NCI-H345 (cell line): ENCODE data around the gene BFSP1.

Source experiments
- DNase-seq: peaks from one replicate; lab custom pipeline; 2025; lab: John Stamatoyannopoulos, UW

BFSP1 gene

GRCh38 chr20:17520583-17520982 is 10.6 kb downstream of the BFSP1 start:
- DNase-seq: no peak

DNA sequence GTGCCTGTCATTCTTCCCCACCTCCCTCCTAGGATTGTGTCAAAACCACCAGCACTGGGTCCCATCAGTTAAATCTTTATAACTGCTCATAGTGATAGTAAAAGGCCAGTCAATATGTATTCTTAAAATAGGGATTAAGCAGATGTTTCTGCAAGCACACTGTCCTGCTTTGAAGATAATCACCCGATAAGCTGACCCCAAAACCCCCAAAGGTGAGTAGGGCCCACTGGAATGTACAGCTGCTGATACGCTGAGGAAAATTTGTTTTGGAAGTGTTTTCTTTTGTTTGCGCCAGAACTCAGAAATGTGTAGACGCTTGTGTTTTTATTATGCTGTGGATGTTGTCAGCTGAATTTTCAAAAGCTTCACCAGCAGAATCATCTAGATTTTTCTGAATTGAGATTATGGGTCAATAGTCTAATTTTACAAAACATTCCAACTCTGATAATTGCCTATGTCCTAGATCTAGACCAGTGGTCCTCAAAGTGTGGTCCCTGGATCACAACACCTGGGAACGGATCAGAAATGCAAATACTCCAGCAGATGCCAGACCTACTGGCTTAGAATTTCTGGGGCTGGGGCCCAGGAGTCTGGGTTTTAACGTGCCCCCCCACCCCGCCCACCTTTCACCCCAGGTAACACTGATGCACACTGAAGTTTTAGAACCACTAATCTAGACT is 11.4 kb downstream of the BFSP1 start:
- DNase-seq: no peak

- no peak for DNase-seq
Measured at GRCh38 chr20:17518339-17519052, 12.7 kb downstream of the BFSP1 start.

- no peak for DNase-seq
Measured at GRCh38 chr20:17515053-17515452, 16.1 kb downstream of the BFSP1 start.

DNA sequence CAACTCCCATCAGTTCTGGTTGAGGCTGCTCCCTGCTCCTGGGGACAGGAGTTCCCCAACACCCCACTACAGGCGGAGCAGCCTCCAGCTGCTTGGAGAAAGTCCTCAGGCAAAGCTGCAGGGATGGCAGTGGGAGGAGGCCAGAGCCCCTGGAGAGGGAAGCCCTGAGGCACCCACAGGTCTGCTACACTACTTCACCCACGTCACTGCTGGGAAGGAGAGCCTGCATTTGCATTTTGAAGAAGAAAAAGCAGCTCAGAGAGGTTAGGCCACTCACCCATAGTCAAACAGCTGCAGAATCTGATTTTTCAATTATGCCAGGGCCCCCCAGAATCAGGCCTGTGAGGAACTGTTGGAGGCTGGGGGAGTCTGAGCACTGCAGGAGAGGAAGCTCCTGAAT is 17.2 kb downstream of the BFSP1 start:
- no peak for DNase-seq

DNA sequence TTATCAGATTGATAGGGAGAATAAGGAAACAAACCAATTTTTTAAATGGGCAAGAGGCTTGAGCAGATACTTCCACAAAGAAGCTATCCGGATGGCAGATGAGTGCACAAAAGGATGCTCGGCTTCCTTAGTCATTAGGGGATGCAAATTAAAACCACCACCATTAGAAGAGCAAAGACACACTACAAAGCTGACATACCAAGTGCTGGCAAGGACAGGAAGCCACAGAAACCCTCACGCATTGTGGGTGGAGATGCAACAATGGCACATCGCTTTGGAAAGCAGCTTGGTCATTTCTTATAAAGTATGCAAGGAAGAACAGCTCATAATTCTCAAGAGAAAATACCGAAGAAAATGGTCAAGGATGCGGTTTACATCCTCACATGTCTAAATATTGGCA is 19.8 kb downstream of the BFSP1 start:
- DNase-seq: no peak

DNA sequence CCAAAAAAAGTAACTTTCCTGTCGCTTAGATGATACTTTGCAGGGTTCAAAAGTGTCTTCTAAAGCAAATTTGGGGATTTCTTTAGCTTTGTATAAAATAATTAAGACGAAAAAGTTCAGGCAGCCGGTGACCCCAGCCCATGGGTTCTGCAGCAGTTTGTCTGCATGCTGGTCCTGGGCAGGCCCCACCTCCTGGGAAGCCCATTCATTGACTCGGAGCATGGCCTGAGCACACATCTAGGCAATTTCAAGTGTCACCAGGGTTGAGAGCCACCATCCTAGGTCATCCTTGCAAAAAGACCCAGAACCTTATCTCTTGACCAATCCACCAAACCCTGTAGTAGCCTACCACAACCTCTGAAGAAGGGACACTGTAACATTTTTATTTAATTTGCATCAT is 20.6 kb downstream of the BFSP1 start:
- DNase-seq: no peak

- no peak for DNase-seq
Measured at GRCh38 chr20:17508756-17509155, 22.4 kb downstream of the BFSP1 start.

DNA sequence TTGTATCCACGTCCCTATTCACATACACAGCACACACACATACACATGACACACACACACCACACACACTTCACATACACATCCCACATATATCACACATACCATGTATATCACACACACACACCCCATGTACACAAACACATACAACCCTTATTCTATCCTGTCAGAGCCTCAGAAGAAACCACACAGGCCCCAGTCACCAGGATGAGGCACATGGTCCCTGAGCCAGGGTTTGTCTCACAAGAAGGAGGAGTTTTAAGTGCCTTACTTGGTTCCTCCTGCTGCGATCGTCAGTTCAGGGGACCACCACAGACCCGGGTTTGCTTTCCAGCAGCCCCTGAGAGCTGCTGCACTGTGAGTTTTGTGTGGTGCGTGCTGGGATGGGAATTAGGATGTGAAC is 23.6 kb downstream of the BFSP1 start:
- no peak for DNase-seq

DNA sequence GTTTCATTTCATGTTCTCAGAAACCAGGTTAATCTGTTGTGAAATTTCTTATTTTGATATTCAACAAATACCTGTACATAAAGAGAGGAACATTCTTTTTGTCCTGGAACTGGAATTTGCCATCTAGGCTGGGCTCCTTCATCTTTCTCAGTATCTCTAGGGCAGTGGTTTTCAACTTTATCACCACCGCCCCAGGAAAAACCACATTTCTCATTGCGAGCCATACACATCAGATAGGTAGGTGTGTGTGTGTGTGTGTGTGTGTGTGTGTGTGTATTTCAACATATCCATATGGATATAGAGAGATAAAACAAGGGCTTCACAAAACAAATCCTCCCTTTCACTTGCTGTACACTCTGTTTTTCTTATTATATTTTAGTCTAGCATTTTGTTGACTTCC is 24.1 kb downstream of the BFSP1 start:
- no peak for DNase-seq

DNA sequence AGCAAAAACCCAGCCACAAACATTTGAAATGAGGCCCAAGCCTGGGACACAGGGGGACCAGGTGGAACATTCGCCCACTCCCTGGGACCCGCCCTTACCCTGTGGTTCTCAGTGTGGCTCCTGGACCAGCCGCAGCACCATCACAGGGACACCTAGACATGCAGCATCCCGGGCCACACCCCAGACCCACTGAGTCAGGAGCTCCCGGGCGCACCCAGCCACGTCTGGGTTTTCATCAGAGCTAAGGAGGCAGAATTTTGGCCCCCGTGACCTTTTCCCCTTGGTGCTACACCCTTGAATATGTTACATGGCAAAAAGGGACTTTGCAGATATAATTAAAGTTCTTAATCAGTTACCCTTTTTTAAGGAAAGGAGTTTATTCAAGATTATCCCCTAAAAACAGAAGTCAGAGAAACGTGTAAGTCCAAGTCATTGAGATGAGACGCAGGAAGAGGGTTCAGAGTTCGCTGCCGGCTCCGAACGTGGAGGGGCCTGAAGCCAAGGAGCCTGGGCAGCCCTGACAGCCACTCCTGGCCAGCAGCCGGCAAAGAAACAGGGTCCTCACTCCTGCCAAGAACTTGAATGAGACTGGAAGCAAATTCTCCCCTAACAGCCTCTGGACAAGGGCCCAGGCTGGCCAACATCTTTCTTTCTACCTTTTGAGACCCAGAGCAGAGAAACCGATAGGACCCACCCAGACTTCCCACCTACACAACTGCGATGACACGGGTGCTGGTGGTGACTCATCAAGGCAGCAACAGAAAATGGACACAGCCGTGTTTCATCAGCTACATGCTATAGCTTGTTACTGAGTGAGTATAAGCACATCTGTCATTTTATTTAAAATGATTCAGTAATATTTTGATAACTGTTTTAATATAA is 25.3 kb downstream of the BFSP1 start:
- no peak for DNase-seq

DNA sequence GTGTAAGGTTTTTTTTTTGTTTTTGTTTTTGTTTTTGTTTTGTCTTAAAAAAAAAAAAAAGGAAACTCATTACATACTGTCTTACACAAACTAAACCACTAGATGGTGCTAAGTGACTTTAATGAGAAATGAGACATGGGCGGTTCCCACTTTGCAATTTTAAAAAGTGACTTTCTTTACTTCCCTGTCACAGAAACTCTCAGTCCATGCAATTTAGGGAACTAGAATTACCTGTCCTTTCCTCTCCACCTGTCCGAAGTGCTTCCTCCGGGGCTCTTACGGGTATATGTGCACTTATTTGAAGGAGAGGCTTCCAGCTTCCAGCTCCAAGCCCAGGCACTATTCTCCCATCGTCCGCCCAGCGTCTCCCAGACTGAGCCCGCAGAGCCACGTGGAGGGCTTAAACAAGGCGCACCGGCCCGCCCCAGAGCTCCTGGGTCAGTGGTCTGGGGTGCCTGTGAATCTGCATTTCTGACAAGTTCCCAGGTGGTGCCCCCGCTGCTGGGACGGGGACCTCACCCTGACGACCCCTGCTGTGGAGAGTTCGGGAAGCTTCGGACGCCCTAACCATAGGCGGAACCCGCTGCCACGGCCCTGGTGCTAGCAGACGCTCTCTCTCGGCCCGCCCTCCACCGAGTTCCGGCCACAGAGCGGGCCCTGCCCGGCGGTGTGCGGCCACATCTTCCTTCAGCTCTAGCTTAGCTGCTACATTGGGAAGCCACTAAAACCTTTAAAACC is 26.1 kb downstream of the BFSP1 start:
- DNase-seq: peak; percentile 55

GRCh38 chr20:17504066-17504897 is 26.9 kb downstream of the BFSP1 start:
- no peak for DNase-seq

- DNase-seq: no peak
Measured at GRCh38 chr20:17503301-17504065, 27.7 kb downstream of the BFSP1 start.

DNA sequence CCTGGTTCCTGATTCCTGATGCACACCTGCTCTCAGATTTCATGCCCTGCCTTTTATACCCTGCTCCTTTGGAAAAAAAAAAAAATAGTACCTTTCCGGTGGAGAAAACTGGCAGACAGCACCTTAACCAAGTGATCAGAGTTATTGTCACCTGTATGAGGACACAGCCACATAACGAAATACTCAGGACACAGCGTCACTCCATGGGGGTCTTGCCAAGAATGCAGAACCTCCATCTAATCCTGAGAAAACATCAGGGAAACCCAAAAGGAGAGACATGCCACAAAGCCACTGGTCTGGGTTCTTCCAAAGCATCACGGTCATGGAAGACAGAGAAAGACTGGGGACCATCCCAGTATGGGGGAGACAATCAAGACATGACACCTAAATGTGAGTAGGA is 29.1 kb downstream of the BFSP1 start:
- no peak for DNase-seq

GRCh38 chr20:17501701-17502100 is 29.5 kb downstream of the BFSP1 start:
- no peak for DNase-seq

- no peak for DNase-seq
Measured at GRCh38 chr20:17500826-17501225, 30.4 kb downstream of the BFSP1 start.

- DNase-seq: no peak
Measured at GRCh38 chr20:17500271-17500670, 30.9 kb downstream of the BFSP1 start.

- DNase-seq: no peak
Measured at GRCh38 chr20:17499041-17499440, 32.1 kb downstream of the BFSP1 start.

GRCh38 chr20:17498641-17499040 is 32.5 kb downstream of the BFSP1 start:
- no peak for DNase-seq
